Stimulated activated CD4-positive, alpha-beta T cell treated with anti-CD3 and anti-CD28 coated beads, Interleukin-2, amount 100 ng/mL, for 48 hours (primary cell): Measurements from ENCODE around the gene CWC27.
"Not testable (repeated sequence)": the region's sequence is repeated elsewhere in the genome, so short reads cannot be mapped to it uniquely, and the experiment has no call there.

Experiments used
- DNase-seq, 2 donors: peaks; one replicate each; pipeline ENCODE4 v3.0.0-alpha.2; 2020

The CWC27 gene

DNA sequence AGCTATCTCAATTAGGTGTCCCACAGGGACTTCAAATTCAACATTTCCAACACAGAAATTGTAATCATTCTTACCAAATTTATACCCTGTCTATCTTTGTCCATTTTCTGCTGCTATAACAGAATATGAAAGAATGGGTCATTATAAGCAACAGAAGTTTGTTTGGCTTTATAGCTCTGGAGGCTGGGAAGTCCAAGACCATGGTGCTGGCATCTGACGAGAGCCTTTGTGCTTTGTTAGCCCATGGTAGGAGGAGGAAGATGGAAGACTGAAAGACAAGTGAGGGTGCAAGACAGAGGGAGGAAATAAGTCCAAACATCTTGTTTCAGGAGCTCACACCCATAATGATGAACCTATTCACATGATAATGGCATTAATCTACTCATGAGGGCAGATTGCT, 72.2 kb downstream of the CWC27 start:
- no peak for DNase-seq

DNA sequence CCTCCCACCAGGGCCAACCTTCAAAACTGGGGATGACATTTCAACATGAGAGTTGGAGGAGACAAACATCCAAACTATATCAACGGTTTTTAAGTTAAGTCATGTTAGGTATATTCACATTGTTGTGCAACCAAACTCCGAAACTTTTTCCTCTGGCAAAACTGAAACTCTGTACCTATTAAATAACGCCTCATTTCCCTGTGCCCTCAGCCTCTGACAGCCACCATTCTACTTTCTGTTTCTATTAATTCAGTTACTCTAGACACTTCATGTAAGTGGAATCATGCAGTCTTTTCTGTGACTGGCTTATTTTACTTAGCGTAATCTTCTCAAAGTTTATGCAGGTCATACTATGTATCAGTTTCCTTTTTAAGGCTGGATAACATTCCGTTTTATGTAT, 85.0 kb downstream of the CWC27 start:
- DNase-seq = no peak

DNA sequence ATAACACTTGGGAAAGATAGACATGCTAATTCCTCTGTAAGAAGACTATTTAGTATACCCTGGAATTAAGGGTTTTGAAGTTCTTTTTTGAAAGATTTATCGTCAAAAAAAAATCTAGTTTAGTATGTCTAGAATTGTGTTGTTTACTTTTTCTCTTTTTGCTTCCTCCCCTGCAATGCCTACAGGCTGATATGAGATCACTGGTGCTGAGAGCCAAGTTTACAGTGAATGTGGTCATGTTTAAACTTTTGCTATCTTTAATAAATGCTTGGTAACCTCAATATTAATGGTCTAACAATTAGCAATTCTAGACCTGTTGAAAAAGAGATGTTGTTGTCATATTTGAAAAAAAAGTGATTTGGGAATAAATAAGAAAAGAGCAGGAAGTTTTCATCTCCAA, 86.1 kb downstream of the CWC27 start:
- no peak for DNase-seq

DNA sequence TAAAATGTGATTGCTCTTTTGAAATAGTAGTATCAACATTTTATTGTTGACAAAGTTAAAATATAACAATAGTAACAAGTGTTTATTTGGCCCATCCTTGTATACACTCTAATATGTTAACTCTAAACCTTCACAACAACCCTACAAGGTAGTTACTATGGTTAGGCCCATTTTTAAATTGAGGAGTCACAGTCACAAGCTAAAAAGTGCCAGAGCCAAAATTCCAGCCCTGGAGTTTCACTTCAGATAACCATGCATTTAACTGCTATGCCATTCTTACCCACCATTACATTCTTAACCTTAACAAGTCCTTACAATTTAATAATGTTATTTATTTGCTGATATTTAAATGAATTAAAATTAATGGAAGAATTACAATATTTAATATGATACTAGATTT, 91.2 kb downstream of the CWC27 start:
- DNase-seq = no peak

DNA sequence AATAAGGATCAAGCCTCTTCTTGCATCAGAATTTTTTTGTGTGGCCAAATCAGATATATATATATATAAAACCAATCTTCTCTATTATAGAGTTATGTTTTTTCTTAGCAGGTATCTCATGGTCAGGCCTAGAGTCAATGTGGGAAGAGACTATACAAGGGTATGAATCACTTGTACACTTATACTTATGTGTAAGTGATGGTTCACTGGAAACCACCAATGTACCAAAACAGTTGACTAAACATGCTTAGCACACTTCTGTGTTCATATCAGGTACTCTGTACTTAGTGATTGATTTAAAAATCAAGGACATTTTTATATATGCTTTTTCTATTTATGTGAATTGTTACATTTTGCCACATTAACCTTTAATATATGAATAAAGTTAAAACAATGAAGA, 92.6 kb downstream of the CWC27 start:
- no peak for DNase-seq

DNA sequence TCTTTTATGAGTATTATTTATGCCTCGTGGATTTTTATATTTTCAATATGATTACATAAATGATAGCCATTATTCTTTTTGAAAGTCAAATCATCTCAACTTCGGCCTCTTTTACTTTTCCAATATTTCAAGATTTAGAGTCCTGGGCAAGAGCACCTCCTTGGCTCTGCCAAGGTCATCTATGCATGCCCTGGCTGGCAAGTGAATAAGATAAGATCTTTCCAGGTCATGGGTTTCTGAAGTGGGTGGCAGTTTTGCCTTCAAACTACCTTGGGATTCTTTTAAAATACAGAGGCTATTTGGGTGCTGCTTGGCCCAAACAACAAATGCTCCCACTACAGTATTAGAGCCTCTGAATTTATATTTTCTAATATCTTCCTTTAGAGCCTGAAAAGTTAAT, 95.4 kb downstream of the CWC27 start:
- DNase-seq = no peak

DNA sequence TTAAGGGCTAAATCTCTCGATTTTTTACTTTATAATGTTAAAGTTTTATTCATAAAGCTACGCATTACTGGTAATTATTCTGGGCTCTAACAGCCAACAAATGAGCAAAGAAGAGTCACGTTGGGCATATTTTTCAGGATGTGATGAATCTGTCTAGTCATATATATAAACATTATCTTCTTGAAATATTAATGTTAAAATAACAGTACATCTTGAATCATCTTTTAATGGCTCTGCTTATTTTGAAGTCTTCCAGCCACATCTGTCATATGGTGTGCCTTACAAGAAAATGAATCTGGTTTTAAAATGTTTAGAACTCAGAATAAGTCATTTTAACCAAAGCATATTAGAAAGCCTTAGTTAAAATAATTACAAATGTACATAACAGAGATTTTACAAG, 96.9 kb downstream of the CWC27 start:
- no peak for DNase-seq

DNA sequence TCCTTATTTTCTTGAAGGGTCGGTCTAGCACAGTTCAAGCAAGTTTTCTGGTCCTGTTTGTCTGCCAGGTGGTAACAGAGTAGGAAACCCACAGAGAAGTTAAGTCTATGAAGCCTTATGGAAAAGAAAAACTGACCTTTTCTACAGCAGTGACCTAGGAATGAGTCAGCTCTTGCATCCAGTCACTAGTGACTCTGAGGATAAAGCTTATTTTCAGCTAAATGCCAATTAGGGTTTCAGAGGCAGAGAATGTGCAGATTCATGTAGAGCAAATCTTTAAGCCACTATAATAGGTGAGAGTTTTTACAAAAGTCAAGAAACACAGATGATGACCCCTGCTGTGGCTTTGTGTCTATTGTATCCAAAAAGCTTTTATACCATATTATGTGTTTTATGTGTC, 100.7 kb downstream of the CWC27 start:
- DNase-seq = no peak

DNA sequence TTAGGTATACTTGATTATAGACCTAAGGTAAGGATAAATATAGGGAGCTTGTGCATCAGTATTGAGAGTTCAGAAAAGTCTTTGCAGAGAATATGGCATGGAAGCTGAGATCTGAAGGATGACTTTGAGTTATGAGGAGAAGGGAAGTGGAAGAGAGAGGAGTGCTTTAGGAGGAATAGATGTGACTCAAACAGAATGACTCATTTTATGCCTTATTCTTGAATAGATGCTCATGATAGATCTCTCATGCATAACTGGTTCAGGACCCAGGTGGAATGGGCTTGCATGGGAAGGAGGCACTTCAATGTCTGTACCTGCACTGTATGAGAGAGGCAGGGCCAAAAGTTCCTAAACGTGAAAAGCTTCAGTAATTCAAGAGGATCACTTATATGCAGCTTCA, 103.3 kb downstream of the CWC27 start:
- no peak for DNase-seq

DNA sequence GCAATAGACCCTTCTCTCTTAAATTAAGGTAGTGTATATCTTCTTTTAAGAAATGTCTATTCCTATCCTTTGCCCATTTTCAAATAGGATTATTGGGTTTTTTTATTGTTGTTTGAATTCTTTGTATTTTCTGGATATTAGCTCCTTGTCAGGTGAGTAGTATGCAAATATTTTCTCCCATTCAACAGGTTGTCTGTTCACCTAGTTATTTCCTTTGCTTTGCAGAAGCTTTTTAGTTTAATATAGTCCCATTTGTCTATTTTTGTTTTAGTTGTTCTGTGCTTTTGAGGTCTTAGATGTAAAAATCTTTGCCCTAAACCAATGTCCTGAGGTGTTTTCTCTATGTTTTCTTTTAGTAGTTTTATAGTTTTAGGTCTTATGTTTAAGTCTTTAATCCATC, 104.7 kb downstream of the CWC27 start:
- DNase-seq = no peak

DNA sequence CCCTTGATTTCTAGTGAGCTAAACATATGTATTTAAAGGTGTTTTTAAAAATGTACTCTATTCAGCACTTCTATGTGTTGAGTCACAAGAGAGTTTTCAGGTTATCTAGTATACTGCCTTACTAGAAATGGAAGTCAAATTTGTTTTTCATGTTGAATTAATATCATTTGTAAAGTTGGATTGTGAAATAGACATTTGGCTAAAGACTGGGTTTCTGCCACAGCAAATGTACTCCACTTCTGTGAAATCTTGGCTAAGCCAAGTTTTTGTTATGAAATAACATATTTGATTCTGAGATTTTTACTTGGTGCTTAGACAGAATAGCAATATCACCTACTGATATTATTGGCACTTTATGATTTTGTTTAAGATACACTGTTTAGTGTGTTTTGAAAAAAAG, 106.0 kb downstream of the CWC27 start:
- no peak for DNase-seq

DNA sequence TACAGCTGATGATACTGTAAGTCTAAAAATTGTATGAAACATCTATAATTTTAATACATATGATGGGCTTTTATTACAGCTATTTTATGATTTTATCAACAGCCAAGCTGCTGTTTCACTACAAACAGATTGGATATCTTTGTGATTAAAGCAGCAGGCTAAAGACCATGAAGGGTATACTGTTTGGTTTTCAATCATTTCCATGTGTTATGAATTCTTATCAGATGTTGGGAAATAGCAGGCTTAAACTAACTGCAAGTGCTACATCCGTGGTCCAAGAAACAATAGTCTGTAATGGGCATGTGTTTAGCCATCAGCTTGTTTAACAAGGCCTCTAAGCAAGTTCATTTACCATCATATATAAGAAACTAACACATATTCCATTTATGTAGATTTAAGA, 107.5 kb downstream of the CWC27 start:
- no peak for DNase-seq

DNA sequence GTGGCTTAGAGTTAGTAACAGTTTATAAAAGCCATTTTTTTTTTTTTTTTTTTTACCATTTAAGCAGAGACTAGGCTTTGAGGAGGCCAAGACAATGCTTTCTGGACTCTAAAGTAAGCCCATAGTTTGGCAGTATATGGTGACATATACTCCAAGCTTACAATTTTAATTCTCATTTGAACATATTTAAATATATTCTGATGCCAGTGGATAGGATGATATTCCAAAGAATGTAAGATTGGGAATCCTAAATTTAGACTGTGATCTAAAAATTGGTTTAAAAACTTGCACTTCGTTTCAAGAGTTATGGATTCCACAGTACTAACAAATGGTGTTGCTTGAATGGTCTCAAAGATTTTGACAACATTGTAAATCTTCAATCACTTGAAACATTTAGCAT, 112.1 kb downstream of the CWC27 start:
- DNase-seq = no peak

DNA sequence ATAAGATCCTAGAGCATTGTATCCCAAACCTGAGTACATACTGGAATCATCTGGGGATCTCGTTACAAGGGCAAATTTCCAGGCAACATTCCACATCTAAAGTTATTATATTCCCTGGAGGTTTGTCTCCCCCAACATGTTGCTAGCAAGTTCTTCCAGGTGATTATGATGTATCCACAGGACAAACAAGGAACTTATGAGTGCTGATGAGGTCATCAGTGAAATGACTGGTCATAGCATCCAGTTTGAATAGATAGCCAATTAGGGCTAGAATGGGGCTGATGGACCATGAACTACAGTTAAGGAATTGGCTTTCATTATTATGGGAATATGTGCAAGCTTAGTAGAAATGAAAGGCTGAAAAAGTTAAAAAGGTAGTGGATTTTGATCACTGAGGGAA, 115.2 kb downstream of the CWC27 start:
- DNase-seq = no peak

DNA sequence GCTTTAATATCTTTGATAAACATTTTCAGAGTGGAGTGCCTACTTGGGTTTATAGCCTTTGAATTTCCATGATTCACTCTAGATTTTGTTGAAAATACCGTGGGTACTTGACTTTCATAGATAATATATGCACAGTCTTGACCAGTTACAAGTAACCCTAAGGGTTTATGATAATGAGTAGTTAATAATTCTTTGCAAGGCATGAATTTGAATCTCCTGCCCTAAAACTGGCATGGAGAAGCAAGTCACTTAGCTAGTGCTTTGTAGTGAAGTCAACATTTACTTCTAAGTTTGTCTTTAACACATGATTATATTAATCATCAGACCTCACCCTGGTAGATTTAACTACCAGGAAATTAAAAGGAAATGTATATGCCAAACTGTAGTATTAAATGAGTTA, 115.8 kb downstream of the CWC27 start:
- no peak for DNase-seq

DNA sequence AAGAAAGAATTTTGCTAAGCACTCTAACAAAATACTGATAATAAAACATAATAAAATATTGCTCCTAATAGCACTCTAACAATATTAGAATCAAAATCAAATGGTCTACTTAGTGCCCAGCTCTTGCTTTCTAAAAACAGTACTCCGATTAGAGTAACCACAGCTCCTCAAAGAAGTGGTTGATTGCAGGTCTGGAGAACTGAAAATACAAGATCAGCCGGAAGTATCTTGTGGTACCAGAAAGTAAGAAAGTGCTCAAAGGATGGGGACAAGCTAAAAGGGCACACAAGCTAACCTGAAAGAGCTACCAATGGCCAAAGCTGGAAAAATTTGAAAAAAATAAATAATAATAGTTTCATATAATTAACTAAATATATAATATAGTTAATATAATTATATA, 119.2 kb downstream of the CWC27 start:
- DNase-seq = no peak

DNA sequence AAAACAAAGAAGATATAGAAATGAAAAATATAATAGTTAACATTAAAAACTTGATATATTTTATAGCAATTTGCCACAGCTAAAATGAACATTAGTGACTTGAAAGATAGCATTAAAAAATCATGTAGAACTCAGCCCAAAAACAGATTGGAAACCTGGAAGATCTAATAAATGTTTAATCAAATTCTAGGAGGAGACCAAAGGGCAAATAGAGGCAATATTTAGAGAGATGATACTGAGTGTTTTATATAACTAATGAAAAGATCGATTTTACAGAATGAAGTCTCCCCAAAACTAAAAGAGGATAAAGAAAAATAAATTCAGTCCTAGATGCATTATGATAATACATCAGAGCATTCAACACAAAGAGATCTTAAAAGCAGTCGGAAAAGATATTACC, 127.0 kb downstream of the CWC27 start:
- DNase-seq = no peak

DNA sequence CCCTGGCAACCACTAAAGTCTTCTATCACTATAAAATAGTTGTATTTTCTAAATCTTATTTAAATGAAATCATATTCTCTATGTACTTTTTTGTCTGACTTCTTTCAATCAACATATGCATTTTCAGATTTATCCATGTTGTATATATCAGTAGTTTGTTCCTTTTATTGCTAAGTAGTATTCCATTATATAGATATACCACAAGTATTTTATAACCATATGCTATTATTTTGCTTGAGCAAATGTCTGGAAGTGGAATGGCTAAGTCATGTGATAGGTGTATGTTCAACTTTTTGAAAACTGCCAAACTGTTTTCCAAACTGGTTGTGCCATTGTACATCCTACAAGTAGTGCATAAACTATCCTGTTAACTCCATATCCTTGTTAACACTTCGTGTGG, 131.1 kb downstream of the CWC27 start:
- DNase-seq = no peak

DNA sequence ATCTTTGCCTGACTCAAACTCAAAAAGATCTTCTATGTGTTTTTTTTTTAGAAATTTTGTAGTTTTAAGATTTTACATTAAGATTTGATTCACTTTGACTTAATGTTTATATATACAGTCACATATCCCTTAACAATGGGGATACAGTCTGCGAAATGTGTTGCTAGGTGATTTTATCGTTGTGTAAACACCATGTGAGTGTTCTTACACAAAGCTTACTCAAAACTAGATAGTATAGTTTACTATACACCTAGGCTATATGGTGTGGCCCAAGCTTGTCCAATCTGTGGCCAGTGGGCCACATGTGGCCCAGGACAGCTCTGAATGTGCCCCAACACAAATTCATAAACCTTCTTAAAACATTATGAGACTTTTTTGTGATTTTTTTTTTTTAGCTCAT, 131.9 kb downstream of the CWC27 start:
- DNase-seq = no peak

DNA sequence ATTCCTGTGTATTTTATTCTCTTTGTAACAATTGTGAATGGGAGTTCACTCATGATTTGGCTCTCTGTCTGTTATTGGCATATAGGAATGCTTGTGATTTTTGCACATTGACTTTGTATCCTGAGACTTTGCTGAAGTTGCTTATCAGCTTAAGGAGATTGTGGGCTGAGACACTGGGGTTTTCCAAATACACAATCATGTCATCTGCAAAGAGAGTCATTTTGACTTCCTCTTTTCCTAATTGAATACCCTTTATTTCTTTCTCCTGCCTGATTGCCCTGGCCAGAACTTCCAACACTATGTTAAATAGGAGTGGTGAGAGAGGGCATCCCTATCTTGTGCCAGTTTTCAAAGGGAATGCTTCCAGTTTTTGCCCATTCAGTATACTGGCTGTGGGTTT, 138.7 kb downstream of the CWC27 start:
- not testable (repeated sequence) for DNase-seq

DNA sequence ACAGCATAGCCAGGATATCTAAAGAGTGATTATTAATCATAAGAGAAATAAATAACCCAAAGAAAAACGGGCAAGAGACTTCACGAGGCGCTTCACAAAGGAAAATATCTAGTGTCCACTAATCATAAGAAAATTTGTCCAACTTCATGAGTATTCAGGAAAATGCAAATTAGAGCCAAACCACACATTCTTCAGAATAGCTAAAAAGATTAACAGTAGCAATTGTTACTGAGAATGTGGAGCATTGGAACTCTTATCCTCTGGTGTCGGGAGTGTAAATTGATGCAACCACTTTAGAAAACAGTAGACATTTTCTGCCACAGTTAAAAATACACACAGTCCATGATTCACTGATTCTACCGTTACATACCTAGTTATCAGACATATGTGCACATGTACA, 145.7 kb downstream of the CWC27 start:
- no peak for DNase-seq

DNA sequence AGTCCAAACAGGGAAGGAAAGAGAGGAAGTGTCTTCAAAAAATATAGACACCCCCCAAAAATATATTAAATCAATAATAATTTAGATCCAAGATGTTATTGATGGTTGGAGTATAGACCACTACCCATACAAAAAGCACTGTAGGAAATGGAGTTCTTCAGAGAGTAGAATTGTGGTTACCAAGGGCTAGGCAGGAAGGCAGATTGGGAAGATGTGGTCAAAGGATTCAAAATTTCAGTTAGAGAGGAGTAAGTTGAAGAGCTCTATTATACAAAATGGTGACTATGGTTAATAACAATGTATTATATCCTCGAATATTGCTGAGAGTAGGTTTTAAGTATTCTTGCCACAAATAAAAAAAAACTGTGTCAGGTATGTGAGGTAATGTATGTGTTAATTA, 149.4 kb downstream of the CWC27 start:
- no peak for DNase-seq

DNA sequence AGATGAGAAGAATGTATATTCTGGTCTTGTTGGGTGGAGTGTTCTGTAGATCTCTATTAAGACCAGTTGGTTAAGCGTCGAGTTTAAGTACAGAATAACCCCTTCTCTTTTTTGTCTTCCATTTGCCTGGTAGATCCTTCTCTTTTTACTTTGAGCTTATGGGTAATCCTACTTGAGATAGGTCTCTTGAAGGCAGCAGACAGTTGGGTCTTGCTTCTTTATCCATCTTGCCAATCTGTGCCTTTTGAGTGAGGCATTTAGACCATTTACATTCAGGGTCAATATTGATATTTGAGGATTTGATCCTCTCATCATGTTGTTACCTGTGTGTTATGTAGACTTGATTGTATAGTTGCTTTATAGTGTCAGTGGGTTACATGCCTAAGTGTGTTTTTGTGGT, 152.7 kb downstream of the CWC27 start:
- DNase-seq = no peak

DNA sequence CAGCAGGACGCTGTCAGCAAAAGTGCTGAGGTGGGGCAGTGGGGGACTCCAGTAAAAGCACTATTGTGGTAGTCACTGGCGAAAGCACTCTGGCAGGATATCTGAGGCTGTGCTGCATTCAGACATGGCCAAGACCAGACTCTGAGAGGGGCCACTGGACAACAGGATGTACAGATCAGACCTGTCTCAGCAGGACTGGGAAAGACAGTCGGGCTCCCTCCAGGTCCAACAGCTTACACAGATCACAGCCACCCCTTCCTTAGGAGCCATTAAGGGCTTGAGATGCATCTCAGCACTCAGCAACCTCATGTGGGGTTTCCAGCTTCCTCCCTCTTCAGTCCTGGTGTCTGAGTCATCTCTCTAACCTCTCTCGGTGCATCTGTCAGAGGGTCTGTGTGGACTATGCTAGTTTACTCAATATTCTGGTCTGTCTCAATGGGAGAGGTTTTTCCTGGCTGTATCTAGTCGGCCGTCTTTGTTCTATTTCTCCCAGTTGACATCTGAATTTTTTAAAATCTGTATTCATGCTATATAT, 154.5 kb downstream of the CWC27 start:
- no peak for DNase-seq

DNA sequence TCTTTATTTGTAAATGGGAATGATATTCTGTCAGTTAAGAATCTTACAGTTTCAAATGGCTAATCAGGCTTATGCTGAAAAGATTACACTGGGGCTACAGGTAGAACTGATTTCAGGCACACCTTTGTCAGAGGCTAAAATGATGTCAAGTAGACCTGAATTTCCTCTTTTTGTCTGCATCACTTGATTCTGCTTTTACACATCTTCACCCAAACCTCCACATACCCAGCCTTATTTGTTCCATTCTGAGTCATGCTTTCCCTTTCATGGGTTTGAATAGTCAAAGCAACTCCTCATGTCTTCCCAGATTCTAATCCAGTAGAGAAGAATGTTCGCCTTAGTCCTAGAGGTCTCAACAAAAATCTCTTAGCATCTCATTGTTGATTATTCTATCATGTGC, 156.4 kb downstream of the CWC27 start:
- DNase-seq = no peak

DNA sequence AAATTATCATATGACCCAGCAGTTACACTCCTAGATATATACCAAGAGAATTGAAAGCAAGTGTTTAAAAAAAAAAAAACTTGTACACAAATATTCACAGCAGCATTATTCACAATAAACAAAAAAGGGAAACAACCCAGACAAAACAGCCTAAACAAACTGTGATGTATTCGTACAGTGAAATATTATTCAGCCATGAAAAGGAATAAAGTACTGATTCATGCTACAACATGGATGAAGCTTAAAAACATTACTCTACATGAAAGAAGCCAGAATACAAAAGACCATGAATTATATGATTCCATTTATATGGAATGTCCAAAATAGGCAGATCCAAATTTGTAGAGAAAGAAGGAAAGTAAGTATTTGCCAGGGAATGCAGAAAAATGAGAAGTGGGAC, 161.1 kb downstream of the CWC27 start:
- no peak for DNase-seq
